ENCODE data around the gene GRAP2. TPM values are rescaled to one million over a fixed set of nuclear protein-coding genes. Genes with fewer than 3 reads are reported as not detected.
"Not testable (repeated sequence)": the region's sequence is repeated elsewhere in the genome, so short reads cannot be mapped to it uniquely, and the experiment has no call there.

GRAP2 gene
- total RNA-seq, 1 donor from 2014 or later, result not detected

DNA sequence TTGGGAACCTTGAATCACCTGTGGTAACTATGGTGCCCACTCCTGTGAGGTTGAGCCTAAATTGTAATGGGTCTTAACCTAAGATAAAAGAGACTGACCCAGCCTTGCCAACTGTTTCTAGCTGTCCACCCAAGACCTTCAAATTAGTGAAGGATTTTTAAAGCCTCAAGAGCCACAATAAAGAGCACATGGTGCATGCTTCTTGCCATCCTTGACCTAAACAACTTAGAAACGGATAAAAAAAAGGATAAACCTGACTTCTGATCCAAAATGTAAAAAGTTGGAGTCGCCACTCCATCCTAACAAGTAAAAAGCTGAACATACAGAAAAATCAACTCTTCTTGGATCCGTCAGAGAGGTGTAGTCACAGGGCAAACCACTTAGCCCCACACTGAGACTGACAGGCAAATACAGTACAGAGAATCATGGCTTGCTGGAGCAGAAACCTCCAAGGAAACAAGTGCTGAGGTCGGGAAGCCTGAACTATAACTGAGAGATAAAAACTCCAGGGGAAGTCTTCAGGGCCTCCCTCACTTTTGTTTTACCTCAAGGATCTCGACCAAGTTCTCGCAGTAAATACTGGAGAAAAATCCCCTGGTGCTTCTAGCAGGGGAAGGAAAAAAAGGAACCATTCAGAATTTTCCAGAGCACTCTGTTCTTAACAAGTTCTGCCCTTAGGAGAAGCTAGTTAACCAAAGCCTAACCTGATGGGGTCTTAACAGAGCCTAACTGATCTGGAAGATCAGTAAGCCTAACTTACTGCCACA is 23.6 kb upstream of the GRAP2 start:
- H3K4me1 ChIP-seq, result no peaks in the 10 kb centered on the region
- H3K27ac ChIP-seq, result no peak overlapping the region
- DNase-seq (ENCODE audit: low spot score in 2 of 2), result no peak
- no peaks in the 10 kb centered on the region for H3K9me3 ChIP-seq
- no peak overlapping the region for H3K4me3 ChIP-seq
- no peaks in the 10 kb centered on the region for H3K27me3 ChIP-seq
- no peak for TF ChIP-seq CTCF (IDR thresholded peaks at IDR 0.05)
- intact Hi-C loops (cut with DNase I), result no loop called here
- no peaks in the 10 kb centered on the region for H3K36me3 ChIP-seq

- no peak for DNase-seq (ENCODE audit: low spot score in 2 of 2)
- no peak for TF ChIP-seq CTCF (IDR thresholded peaks at IDR 0.05)
- no peaks in the 10 kb centered on the region for H3K9me3 ChIP-seq
- no peaks in the 10 kb centered on the region for H3K36me3 ChIP-seq
- no peaks in the 10 kb centered on the region for H3K27me3 ChIP-seq
- H3K27ac ChIP-seq, result no peak overlapping the region
- no peaks in the 10 kb centered on the region for H3K4me1 ChIP-seq
- intact Hi-C loops (cut with DNase I), result no loop called here
- H3K4me3 ChIP-seq, result no peak overlapping the region
Measured at GRCh38 chr22:39880722-39881121, 20.2 kb upstream of the GRAP2 start.

DNA sequence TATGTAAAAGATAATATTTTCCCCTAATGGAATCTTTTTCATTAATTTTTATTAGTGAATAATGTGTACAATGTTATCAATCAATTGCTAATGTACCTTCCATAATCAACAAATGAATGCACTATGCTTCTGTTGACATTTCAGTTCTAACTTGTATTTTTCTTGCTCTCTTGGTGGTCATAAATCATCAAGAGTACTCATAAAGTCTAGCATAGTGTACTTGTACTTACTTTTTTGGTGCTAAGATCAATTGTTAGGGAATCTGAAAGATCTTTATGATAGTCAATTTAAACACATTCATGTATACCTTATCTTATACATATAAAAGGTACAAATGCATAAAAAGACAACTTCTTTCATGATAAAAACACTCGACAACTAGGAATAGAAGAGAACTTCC is 17.8 kb upstream of the GRAP2 start:
- no peak for DNase-seq (ENCODE audit: low spot score in 2 of 2)
- Histone ChIP-seq H3K9me3 (no peaks in the 10 kb centered on the region), H3K27me3 (no peaks in the 10 kb centered on the region), H3K4me1 (no peaks in the 10 kb centered on the region), H3K27ac (no peak overlapping the region), H3K36me3 (no peaks in the 10 kb centered on the region), H3K4me3 (no peak overlapping the region)
- intact Hi-C loops (cut with DNase I), result no loop called here
- no peak for TF ChIP-seq CTCF (IDR thresholded peaks at IDR 0.05)

- H3K27me3 ChIP-seq; H3K4me3 ChIP-seq; H3K4me1 ChIP-seq; H3K9me3 ChIP-seq; H3K27ac ChIP-seq; H3K36me3 ChIP-seq; DNase-seq (ENCODE audit: low spot score in 2 of 2); intact Hi-C loops (cut with DNase I): not testable (repeated sequence)
Measured at GRCh38 chr22:39889924-39890323, 11.0 kb upstream of the GRAP2 start.

DNA sequence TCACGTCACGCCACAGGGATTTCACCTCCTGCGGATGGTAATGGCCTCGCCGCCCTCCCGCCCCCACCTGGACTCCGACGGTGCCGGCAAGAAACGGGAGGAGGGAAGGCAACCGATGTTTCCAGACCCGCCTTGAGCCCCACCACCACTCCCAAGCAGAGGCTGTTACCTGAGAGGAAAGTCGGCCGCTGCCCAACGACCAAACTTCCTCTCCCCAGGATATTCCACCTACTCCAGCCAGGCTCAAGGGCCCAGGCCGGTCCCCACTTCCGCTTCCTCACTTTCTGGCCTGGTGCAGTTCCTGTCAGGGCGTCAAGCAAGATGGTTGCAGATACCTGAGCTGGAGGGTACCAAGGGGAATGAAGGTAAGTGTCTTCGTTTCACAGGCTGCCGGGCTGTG is 7.4 kb upstream of the GRAP2 start, which contains the start of gene ENTHD1:
TSS of gene ENTHD1 (minus strand) at position 235 of the 400 bp plus-strand sequence. CDS start 6,012 bp downstream, outside the sequence.
- no peak for TF ChIP-seq CTCF (IDR thresholded peaks at IDR 0.05)
- Histone ChIP-seq H3K9me3 (no peaks in the 10 kb centered on the region), H3K27me3 (no peaks in the 10 kb centered on the region), H3K27ac (no peak within 1 kb of the TSS), H3K4me3 (no peak within 1 kb of the TSS), H3K4me1 (no peaks in the 10 kb centered on the region), H3K36me3 (no peaks in the 10 kb centered on the region)
- no peak for DNase-seq (ENCODE audit: low spot score in 2 of 2)
- intact Hi-C loops (cut with DNase I), result no loop called here

DNA sequence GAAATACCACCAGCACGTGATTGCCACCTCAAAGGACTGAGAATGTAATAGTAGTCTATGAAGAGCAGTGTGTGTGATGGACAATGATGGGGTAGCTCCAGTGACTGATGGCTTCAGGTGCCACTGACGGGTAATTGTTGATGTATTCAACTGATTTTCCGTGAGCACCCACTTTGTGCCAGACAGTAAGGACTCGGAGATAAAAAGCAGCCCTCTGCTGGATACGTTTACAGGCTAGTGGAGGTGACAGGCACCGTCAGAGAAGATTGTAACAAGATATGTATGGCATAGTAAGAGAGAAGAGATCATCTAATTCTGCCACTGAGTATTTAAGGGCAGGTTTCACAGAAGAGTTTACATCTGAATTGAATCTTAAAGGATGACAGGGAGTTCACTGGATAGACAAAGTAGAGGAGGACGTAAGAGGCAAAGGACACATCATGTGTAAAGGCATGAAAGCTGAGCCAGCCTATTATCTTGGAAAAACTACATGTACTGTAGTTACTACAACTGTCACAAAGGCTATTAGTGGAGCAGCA is 6.3 kb upstream of the GRAP2 start:
- Histone ChIP-seq H3K36me3 (no peaks in the 10 kb centered on the region), H3K4me3 (no peak overlapping the region), H3K27me3 (no peaks in the 10 kb centered on the region), H3K27ac (no peak overlapping the region), H3K4me1 (no peaks in the 10 kb centered on the region), H3K9me3 (no peaks in the 10 kb centered on the region)
- no peak for TF ChIP-seq CTCF (IDR thresholded peaks at IDR 0.05)
- intact Hi-C loops (cut with DNase I), result no loop called here
- no peak for DNase-seq (ENCODE audit: low spot score in 2 of 2)
